HG02973 (cell line): ENCODE results near the gene USP15.
"Not testable (repeated sequence)": the region's sequence is repeated elsewhere in the genome, so short reads cannot be mapped to it uniquely, and the experiment has no call there.

ENCODE experiments used
- ATAC-seq: cut with Tn5 transposase; IDR thresholded peaks from one replicate; pipeline ENCODE4 v1.9.1; 2021; ENCODE audit warnings: moderate library complexity; ENCODE audit not compliant: unreplicated experiment

The USP15 gene

DNA sequence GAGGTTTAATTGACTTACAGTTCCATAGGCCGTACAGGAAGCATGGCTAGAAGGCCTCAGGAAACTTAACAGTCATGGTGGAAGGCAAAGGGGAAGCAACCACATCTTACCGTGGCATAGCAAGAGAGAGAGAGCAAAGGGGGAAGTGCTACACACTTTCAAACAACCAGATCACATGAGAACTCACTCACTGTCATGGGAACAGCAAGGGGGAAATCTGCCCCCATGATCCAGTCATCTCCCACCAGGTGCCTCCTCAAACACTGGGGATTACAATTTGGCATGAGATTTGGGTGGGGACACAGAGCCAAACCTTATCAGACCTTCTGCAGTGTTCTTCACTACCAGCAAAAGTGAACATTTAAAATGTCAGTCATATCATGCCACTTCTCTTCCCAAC is 58.9 kb downstream of the USP15 start:
- no peak for ATAC-seq

GRCh38 chr12:62320054-62320453 is 59.9 kb downstream of the USP15 start:
- no peak for ATAC-seq

GRCh38 chr12:62323386-62323785 is 63.2 kb downstream of the USP15 start:
- no peak for ATAC-seq

DNA sequence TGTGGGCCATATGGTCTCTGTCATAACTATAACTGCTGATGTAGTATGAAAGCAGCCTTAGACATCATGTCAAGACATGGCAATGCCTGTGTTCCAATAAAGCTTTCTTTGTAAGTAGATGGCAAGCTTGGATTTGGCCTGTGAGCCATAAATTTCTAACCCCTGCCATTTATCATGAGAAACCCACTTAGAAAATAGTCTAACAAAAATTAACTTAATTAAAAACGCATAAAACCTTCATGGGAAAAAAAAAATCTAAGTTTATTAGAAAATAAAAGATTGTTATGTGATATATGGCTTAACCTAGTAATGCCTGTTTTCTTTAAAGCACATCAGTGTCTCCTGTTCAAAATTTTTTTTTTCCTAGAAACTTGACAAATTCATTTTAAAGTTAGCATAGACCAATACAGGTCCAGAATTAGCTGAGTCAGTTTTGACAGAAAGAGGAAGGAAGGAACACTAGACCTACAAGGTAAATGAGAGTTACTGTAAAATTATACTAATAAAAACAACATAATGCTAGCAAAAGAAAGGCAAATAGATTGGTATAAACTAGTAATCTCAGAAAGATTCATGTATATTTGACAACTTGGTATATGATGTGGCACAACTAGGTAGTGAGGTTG is 68.2 kb downstream of the USP15 start:
- ATAC-seq: no peak

DNA sequence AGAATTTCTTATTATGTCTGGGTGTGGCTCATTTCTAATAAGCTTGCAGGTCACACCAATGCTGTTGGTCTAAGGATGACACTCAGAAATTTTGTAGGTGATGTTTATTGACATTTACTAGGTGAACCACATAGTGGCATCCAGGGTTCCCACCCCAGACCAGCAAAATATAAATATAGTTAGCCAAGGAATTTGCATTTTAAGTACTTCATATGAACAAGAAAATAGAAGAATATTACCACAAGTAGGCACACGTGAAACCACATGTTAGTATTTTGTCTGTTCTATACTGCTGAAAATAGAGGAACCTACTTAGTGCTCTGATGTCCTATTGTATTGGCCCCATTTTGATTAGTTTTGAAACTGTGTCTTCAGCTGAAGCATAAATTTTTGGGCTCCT is 71.1 kb downstream of the USP15 start:
- peak; percentile 58 for ATAC-seq

GRCh38 chr12:62332598-62332997 is 72.4 kb downstream of the USP15 start:
- ATAC-seq: no peak

DNA sequence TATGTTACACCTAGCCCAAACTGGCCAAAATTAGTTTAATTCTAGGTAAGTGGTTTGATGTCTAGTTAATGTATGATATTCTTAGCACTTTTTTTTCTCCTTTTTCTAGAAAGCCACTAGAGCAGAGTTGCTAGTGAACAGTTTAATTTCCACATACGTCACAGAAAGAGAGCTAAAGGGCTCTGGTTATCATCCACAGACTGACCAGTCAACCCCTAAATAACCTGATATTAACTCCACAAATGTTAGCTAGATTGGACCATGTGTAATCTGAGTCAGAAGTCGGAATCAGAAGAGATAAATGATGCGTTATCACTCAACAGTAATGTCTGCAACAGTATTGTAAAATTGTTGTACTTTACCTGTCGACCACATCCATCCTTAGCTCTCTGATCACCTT is 74.9 kb downstream of the USP15 start:
- ATAC-seq: no peak

DNA sequence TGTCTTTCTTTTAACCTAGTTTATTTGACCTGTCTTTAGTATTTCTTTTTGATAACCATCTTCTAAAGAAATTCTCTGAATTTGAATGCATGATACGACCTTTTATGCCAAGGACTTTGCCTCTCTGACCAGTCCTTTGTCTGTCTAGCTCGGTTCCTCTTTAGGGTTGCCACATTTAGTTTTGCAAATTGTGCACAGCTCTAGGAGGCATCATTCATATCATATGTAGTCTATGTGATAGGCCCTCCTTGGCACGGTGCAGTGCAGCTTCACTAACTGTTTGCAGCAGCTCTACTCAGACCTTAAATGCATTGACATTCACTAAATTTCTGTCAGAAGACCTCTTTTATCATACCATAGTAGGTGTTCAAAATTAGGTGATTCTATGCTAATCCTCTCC is 75.6 kb downstream of the USP15 start:
- no peak for ATAC-seq

- ATAC-seq: not testable (repeated sequence)
These were observed 77.4 kb downstream of the USP15 start for GRCh38 chr12:62337643-62338042.

DNA sequence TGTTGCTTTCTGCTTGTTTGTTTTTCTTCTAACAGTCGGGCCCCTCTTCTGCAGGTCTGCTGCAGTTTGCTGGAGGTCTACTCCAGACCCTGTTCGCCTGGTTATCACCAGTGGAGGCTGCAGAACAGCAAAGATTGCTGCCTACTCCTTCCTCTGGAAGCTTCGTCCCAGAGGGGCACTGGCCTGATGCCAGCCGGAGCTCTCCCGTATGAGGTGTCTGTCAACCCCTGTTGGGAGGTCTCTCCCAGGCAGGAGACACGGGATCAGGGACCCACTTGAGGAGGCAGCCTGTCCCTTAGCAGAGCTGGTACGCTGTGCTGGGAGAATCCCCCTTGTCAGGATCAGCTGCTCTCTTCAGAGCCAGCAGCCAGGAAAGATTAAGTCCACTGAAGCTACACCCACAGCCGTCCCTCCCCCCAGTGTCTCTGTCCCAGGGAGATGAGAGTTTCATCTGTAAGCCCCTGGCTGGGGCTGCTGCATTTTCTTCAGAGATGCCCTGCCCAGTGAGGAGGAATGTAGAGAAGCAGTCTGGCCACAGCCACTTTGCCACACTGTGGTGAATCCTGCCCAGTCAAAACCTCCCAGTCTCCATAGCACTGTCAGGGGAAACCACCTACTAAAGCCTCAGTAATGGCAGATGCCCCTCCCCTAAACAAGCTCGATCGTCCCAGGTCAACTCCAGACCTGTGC is 82.6 kb downstream of the USP15 start:
- not testable (repeated sequence) for ATAC-seq

GRCh38 chr12:62343304-62344120 is 83.3 kb downstream of the USP15 start:
- ATAC-seq: not testable (repeated sequence)

DNA sequence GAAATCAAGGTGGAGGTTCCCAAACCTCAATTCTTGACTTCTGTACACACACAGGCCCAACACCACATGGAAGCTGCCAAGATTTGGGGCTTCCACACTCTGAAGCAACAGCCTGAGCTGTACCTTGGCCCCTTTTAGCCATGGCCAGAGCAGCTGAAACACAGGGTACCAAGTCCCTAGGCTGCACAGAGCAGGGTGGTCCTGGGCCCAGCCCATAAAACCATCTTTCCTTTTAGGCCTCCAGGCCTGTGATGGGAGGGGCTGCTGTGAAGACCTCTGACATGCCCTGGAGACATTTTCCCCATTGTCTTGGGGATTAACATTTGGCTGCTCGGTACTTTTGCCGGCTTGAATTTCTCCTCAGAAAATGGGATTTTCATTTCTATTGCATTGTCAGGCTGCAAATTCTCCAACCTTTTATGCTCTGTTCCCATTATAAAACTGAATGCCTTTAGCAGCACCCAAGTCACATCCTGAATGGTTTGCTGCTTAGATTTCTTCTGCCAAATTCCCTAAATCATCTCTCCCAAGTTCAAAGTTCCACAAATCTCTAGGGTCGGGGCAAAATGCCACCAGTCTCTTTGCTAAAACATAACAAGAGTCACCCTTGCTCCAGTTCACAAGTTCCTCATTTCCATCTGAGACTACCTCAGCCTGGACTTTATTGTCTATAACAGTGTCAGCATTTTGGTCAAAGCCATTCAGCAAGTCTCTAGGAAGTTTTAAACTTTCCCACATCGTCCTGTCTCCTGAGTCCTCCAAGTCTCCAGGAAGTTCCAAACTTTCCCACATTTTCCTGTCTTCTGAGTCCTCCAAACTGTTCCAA is 84.7 kb downstream of the USP15 start:
- not testable (repeated sequence) for ATAC-seq

DNA sequence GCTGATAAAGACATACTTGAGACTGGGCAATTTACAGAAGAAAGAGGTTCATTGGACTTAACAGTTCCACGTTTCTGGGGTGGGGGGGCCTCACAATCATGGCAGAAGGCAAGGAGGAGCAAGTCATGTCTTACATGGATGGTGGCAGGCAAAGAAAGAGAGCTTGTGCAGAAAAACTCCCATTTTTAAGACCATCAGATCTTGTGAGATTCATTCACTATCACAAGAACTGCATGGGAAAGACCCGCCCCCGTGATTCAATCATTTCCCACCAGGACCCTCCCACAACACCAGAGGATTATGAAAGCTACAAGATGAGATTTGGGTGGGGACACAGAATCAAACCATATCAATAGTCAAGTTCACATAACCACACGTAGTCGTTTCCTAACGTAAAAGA is 85.5 kb downstream of the USP15 start:
- no peak for ATAC-seq

GRCh38 chr12:62346817-62347216 is 86.6 kb downstream of the USP15 start:
- no peak for ATAC-seq

DNA sequence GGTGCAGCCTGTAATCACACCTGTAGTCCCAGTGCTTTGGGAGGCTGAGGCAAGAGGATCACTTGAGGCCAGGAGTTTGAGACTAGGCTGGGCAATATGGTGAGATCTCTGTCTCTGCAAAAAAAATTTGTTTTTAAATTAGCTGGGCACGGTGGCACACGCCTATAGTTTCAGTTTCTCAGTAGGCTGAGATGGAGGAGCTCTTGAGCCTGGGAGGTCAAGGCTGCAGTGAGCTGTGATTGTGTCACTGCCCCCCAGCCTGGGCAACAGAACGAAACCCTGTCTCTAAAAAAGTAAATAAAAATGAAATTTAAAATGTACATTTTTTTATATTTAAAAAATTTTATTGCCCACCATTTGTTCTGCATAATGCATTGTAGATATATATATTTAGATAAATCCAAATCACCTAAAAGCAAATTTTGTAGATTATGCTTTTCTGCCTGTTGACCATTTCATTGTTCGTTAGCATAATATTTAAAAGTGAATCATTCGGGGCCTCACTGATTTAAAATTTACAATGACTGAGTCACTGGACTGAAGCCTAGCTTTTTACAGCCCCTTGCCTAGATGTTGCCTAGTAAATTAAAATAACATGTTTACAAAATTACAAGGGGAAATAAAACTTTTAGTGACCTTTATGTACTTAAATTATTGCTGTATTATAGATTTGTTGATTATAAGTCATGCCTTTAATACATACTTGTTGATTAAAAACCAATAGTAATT is 87.9 kb downstream of the USP15 start:
- ATAC-seq: no peak

DNA sequence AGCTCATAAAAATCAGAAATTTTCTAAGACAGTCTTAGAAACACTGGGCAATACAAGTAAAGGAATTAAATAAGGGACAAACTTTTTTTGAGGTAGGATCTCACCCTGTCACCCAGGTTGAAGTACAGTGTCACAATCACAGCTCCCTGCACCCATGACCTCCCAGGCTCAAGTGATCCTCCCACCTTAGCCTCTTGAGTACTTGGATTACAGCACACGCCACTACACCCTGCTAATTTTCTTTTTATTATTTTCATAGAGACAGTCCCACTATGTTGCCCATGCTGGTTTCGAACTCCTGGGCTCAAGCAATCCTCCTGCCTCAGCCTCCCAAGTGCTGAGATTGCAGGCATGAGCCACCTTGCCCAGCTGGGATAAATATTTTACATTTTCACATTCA is 90.3 kb downstream of the USP15 start:
- ATAC-seq: no peak

GRCh38 chr12:62351326-62351725 is 91.1 kb downstream of the USP15 start:
- ATAC-seq: no peak

GRCh38 chr12:62361048-62361447 is 100.8 kb downstream of the USP15 start:
- no peak for ATAC-seq

DNA sequence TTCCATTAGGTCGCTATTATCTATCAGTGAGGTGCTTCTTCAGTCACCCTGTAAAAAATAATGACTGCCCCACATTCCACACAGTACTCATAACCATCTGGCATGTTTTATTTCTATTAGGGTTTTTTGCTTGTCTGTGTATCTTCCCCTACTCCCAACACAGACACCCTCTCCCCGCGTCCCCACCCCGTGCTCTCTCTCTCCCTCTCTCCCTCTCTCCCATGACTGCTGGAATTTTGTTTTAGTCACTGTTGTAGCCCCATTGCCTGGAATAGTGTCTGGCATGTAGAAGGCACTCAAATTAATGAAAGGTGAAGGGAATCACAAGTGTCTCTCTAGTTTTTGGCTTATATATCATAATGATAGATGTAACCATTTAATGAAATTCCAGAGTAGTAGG is 103.3 kb downstream of the USP15 start:
- no peak for ATAC-seq

GRCh38 chr12:62364697-62365096 is 104.5 kb downstream of the USP15 start:
- not testable (repeated sequence) for ATAC-seq
